Activated CD8-positive, alpha-beta memory T cell treated with anti-CD3 and anti-CD28 coated beads, Interleukin-2, amount 10 ng/mL, durations not matched to agents 7 days and 5 days (primary cell): Measurements from ENCODE around the gene FOXL1. TPM values are rescaled to one million over a fixed set of nuclear protein-coding genes. Genes with fewer than 3 reads are reported as not detected.

Experiments used
- ATAC-seq: fragments of 150-1000 bp; cut with Tn5 transposase; one replicate; pipeline ENCODE4 v1.10.0; 2021; ENCODE audit warnings: moderate library complexity
- CTCF ChIA-PET: fragments of 350-600 bp; sonication (Branson Sonifier 250); formaldehyde crosslinking; loops from one replicate; lab custom pipeline; 2021; ENCODE audit warnings: antibody characterized with exemption; lab: Charles Lee
- DNase-seq: peaks from one replicate; pipeline ENCODE4 v3.0.0-alpha.2; 2020
- H3K27ac Mint-ChIP-seq: one replicate; pipeline ENCODE4 v1.8.0; 2021; ENCODE audit warnings: mild to moderate bottlenecking, mixed read lengths
- H3K27me3 Mint-ChIP-seq: one replicate; pipeline ENCODE4 v1.8.0; 2021; ENCODE audit warnings: mixed read lengths
- H3K36me3 Mint-ChIP-seq: one replicate; pipeline ENCODE4 v1.8.0; 2021; ENCODE audit warnings: mild to moderate bottlenecking, mixed read lengths
- H3K4me1 Mint-ChIP-seq: one replicate; pipeline ENCODE4 v1.8.0; 2021; ENCODE audit warnings: mixed read lengths
- H3K4me3 Mint-ChIP-seq: one replicate; pipeline ENCODE4 v1.8.0; 2021; ENCODE audit warnings: mild to moderate bottlenecking, moderate library complexity, mixed read lengths
- H3K9me3 Mint-ChIP-seq: one replicate; pipeline ENCODE4 v1.8.0; 2022; ENCODE audit warnings: low read depth, mixed read lengths
- total RNA-seq, 2 experiments: library from RNA; stranded (reverse); gene quantifications; one replicate each; pipeline ENCODE4 v1.2.3, GENCODE V29; 2021

FOXL1 gene
- total RNA-seq, 2 experiments from 2014 or later, result not detected

DNA sequence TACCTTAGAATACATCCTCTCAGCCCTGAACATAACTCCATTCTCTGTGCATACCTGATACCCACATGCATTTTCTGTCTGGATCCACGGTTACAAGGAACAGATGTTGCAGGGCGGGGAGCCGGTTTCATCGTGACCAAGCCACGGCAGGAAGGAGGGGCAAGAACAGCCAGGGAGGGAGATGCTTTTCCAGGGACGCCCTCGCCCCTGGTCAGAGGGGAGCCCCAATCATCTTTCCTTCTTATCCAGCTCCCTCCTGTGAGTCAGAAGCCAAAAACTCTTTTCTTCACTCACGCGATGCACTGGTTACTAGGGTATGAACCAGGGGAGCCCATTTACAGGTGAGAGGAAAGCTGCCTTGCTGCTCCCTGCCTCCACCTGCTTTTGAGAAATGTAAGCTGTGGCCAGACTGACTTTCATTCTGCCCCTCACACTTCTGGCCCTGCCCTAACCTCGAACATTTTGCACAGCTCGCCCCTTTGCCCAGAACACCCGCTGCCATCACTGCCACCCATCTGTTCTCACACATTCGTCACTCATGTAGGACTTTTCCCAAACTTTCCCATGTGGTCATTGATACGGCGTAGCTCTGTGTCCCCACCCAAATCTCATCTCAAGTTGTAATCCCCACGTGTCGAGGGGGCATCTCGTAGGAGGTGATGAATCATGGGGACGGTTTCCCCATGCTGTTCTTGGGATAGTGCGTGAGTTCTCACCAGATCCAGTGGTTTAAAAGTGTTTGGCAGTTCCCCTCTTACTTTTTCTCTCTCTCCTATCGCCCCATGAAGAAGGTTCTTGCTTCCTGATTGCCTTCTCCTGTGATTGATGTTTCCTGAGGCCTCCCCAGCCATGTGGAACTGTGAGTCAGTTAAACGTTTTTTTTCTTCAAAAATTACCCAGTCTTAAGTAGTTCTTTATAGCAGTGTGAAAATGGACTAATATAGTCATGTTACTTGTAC is 20.5 kb downstream of the FOXL1 start:
- Mint-ChIP-seq H3K4me3 (no peak overlapping the region), H3K27me3 (peaks cover 31% of the 10 kb centered on the region), H3K4me1 (no peaks in the 10 kb centered on the region), H3K36me3 (no peaks in the 10 kb centered on the region), H3K27ac (no peak overlapping the region), H3K9me3 (no peaks in the 10 kb centered on the region)
- CTCF ChIA-PET, result no interaction called here
- ATAC-seq, result no peak
- DNase-seq, result no peak

DNA sequence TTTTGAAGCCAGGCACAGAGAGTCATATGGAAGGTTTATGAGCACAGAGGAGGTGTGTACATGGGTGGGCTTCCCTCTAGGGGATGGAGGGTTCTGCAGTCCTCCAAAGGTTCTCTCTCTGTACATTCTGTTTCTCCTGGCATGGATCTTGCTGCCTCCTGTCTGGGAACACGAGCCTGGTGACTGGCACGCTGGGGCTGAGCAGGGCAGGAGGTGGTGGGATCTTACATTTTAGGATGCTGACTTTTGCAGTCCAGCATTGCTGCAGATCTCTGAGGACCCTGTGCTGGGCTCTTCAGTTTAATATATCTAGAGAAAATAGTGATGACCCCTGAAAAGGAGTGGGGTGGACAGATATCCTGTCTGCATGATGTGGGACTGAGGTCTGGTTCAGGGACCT is 23.0 kb downstream of the FOXL1 start:
- Mint-ChIP-seq H3K9me3 (no peaks in the 10 kb centered on the region), H3K36me3 (no peaks in the 10 kb centered on the region), H3K4me1 (peaks cover 5% of the 10 kb centered on the region), H3K27ac (no peak overlapping the region), H3K4me3 (no peak overlapping the region), H3K27me3 (peaks cover 29% of the 10 kb centered on the region)
- CTCF ChIA-PET, result no interaction called here
- DNase-seq (no peak), ATAC-seq (no peak)

DNA sequence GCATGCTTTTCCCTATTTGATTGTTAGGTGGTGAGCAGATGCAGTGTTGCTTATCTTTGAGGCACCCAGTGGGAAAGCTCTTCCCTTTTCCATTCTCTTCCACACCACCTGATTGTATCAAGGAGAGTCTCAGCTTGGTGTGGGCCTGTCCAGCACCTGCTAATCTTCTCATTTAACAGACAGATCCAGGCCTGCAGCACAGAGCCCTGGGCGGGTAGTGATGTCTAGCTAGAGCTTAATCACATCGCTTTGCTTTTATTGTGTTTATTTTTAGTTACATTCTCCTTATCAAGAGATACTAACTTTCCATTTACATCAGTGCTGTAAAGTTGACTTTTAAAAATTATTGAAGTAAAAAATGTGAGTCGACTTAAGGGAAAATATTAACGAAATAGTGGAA is 24.2 kb downstream of the FOXL1 start:
- ATAC-seq (no peak), DNase-seq (no peak)
- Mint-ChIP-seq H3K36me3 (no peaks in the 10 kb centered on the region), H3K4me3 (no peak overlapping the region), H3K27me3 (peaks cover 29% of the 10 kb centered on the region), H3K27ac (no peak overlapping the region), H3K9me3 (no peaks in the 10 kb centered on the region), H3K4me1 (peaks cover 5% of the 10 kb centered on the region)
- CTCF ChIA-PET, result interaction anchor here (1.0 kb wide), 1 partner anchor 9 kb away, joined by 3 read pairs; no protein-coding TSS in a partner anchor

DNA sequence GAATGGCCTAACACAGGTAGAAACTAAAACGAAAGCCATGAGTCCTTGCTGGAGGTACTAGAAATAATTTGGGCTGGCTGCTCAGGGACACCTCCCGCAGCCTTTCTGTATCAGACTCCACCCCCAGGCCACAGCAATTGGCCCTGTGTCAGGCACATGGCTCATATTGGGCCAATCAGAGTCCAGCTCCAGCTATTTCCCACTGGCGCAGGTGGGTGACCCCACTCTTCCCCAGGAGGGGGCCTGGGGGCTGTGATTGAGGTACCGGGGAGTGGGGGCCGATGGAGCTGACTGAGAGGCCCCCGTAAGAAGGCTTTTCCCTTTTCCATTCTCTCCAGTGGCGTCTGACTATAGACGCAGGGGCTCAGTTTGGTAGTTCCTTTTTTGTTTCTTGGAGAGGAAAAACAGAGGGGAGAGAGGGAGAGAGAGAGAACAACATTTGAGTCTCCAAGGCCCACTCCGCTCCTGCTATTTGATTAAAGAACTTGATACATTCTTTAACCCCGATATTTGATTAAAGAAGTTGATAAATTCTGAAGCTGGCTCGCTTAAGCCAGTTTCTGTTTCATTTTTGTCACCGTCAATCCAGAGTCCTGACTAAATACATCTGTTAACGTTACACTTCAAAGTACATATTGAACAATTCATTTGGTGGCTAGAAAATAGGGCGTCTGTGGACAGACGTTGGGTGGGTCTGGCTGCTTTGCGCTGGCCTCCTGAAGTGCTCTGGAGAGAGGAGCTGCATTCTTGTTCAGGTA is 26.3 kb downstream of the FOXL1 start:
- ATAC-seq (peak; percentile 99), DNase-seq (peak; percentile 71)
- peaks cover 17% of the 10 kb centered on the region for H3K27me3 Mint-ChIP-seq
- H3K27ac Mint-ChIP-seq, result peak overlapping the region; percentile 64
- H3K4me3 Mint-ChIP-seq, result peak overlapping the region; percentile 68
- peaks cover 5% of the 10 kb centered on the region for H3K4me1 Mint-ChIP-seq
- no peaks in the 10 kb centered on the region for H3K36me3 Mint-ChIP-seq
- CTCF ChIA-PET, result interaction anchor here (0.7 kb wide), 1 partner anchor 29 kb away, joined by 3 read pairs; no protein-coding TSS in a partner anchor
- no peaks in the 10 kb centered on the region for H3K9me3 Mint-ChIP-seq

DNA sequence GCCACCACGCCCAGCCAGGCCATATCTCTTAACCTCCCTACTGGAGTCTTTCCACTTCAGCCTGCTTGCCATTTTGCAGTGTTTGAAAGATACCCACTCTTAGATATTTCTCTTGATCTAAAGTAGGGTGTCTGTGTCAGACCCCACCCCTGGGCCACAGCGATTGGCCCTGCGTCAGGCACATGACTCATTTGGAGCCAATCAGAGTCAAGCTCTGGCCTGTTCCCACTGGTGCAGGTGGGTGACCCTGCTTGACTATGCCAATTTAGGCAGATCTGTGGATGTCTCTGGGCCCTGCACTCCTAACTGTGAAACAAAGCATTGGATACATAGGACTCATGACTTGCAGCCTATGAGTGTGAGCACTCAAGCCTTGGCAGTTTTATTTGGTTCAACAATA is 27.6 kb downstream of the FOXL1 start:
- peaks cover 9% of the 10 kb centered on the region for H3K27me3 Mint-ChIP-seq
- no peak overlapping the region for H3K4me3 Mint-ChIP-seq
- no peaks in the 10 kb centered on the region for H3K36me3 Mint-ChIP-seq
- CTCF ChIA-PET, result no interaction called here
- H3K4me1 Mint-ChIP-seq, result peaks cover 5% of the 10 kb centered on the region
- no peak for ATAC-seq
- DNase-seq, result no peak
- no peak overlapping the region for H3K27ac Mint-ChIP-seq
- H3K9me3 Mint-ChIP-seq, result no peaks in the 10 kb centered on the region

DNA sequence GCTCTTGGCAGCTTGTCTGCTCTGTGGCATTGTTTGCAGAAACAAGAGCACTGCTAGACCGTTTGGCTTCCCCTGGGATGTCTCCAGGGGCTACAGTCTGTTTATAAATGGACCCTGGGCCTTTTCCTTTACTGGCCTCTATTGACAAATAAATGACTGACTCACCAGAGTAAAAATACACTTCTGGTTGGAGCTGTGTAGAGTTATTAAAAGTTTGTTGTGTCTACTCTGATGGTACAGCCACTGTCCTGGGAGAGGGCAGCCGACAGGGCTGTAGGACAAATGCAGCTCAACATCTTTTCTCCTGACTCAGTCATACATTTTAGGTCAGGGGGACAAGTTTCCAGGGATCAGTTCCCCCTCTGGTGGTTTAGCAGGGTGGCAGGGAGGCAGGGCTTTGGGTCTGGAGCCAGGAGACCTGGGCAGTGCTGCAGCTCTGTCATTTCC is 30.0 kb downstream of the FOXL1 start:
- H3K4me1 Mint-ChIP-seq, result peaks cover 5% of the 10 kb centered on the region
- no peaks in the 10 kb centered on the region for H3K36me3 Mint-ChIP-seq
- peaks cover 2% of the 10 kb centered on the region for H3K27me3 Mint-ChIP-seq
- DNase-seq, result no peak
- no peak overlapping the region for H3K4me3 Mint-ChIP-seq
- CTCF ChIA-PET, result no interaction called here
- ATAC-seq, result no peak
- no peak overlapping the region for H3K27ac Mint-ChIP-seq
- no peaks in the 10 kb centered on the region for H3K9me3 Mint-ChIP-seq

DNA sequence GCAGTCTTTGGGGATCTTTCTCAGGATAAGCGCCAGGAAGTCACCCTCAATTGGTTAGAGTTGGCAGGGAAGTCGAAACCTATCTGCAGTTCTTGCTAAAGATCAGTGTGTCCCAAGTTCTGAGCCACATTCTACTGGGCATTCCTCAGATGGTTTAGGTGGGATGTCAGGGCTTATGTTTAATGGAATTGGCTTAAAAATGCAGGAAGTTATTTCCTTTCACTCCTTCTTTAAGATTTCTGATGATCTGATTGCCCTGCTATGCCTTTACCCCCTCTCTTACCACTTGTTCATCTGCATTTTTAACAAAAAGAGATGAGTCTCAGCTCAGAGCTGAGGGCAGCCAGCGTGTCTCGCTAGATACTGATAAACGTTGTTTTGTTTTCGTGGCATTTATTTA is 30.8 kb downstream of the FOXL1 start:
- CTCF ChIA-PET, result no interaction called here
- ATAC-seq, result no peak
- Mint-ChIP-seq H3K4me3 (no peak overlapping the region), H3K36me3 (no peaks in the 10 kb centered on the region), H3K27me3 (peaks cover 2% of the 10 kb centered on the region), H3K9me3 (no peaks in the 10 kb centered on the region), H3K27ac (no peak overlapping the region), H3K4me1 (peaks cover 5% of the 10 kb centered on the region)
- DNase-seq, result no peak

DNA sequence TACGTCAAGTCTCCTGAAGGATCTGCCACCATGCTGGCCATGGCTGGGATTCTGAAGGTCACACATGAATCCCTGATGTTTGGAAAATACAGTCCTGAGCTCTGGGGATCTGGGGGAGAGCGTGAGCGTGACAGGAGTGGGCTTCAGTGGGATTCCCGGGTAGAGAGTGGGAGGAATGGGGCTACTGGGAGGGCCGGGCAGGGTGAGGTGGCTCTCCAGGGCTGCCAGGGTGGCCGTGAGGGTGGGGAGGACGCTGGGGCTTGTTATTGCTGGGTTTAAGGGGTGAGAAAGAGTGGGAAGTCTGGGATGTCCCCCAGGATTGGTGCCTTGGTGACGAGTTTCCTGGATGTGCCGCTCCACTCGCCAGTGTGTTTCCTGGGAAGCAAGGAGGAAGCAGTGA is 31.3 kb downstream of the FOXL1 start:
- Mint-ChIP-seq H3K4me3 (no peak overlapping the region), H3K9me3 (no peaks in the 10 kb centered on the region), H3K27ac (no peak overlapping the region), H3K4me1 (peaks cover 5% of the 10 kb centered on the region), H3K27me3 (no peaks in the 10 kb centered on the region), H3K36me3 (no peaks in the 10 kb centered on the region)
- no peak for ATAC-seq
- DNase-seq, result no peak
- CTCF ChIA-PET, result no interaction called here

DNA sequence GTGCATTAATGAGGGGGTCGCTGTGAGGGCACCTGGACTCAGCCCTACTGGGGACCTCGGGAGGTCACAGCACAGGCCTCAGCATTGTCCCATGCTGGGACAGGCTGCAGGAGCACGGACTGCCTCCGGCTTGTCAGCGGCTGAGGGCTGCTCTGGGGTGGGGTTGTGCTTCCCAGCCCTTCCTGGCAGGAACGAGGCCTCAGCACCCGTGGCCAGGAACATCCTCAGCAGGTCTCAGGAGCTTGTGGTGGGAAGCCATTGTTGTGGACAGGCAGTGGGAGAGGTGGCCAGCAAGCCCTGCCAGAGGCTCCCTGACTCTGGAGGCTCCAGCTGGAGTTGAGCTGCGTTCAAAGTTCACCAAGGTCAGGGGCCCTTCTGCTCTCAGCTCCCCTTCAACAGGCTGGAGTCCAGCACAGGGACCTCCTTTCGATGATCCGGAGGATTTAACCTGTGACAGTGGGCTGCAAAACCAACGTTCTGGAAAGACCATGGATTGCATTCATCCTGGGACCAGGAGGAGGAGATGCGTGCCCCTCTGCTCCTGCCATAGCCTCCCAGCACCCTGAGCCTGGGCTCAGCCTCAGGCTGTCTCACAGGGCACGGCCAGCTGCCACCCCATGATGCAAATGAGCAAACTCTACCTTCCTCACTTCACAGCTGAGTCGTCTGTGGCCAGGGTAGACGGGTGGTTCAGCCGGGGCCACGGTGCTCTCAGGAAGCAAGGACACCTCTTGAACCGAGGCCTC is 32.6 kb downstream of the FOXL1 start:
- Mint-ChIP-seq H3K36me3 (no peaks in the 10 kb centered on the region), H3K4me3 (no peak overlapping the region), H3K9me3 (no peaks in the 10 kb centered on the region), H3K27me3 (no peaks in the 10 kb centered on the region), H3K27ac (no peak overlapping the region), H3K4me1 (no peaks in the 10 kb centered on the region)
- CTCF ChIA-PET, result no interaction called here
- no peak for ATAC-seq
- no peak for DNase-seq

DNA sequence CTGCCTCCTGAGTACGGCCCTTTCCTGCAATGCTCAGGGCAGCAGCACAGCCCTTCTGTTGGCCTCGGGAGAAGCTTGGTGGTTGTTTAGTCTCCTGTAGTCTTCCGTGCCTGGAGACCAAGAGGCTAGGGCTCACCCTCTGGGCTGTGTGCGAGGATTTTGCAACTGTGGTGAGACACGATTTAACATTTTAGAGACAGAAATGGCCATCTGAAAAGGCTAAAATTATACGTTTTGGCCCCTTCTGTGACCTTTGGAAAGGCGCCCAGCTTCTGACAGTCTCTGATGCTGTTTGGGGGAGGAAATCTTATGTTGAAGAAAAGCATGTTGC is 33.1 kb downstream of the FOXL1 start:
- Mint-ChIP-seq H3K4me3 (no peak overlapping the region), H3K9me3 (no peaks in the 10 kb centered on the region), H3K27me3 (no peaks in the 10 kb centered on the region), H3K36me3 (no peaks in the 10 kb centered on the region), H3K27ac (no peak overlapping the region), H3K4me1 (no peaks in the 10 kb centered on the region)
- DNase-seq (no peak), ATAC-seq (no peak)
- CTCF ChIA-PET, result no interaction called here

DNA sequence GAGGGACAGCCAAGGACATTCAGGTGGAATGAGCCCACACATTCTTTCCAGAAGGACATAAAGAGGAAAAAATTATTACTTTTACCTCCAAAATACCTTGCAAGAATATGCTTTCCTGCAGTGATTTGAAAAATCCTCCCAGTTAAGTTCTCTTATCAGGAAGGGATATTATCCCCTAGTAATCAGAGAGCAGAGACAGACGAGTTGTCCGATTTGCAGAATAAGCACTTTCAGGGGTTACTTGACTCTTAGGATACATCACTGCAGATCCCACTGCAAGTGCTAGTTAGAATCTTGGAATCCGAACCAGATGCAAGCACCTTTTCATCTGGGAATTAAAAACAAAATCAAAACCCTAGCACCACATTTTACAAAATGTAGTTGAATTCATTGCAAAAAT is 33.6 kb downstream of the FOXL1 start:
- no peak overlapping the region for H3K27ac Mint-ChIP-seq
- CTCF ChIA-PET, result no interaction called here
- H3K4me3 Mint-ChIP-seq, result no peak overlapping the region
- no peaks in the 10 kb centered on the region for H3K9me3 Mint-ChIP-seq
- H3K27me3 Mint-ChIP-seq, result no peaks in the 10 kb centered on the region
- no peaks in the 10 kb centered on the region for H3K36me3 Mint-ChIP-seq
- H3K4me1 Mint-ChIP-seq, result no peaks in the 10 kb centered on the region
- DNase-seq (no peak), ATAC-seq (no peak)

DNA sequence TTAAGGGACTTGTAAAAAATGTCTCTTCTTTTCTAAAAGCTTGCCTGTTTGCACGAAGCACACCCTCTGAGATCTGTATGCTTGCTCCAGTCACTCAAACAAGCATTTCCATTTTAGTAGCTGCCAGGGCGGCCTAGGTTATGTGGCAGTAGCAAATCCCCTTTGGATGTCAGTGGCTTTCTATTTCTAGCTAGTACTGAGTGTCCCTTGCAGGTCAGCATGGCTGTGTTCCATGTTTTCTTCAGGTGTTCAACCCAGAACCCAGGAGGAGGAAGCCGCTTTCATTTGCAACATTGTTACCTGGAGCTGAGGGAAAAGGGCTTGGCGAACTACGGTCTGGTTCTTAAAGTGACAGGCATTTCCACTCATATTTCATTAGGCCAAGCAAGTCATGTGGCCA is 36.4 kb downstream of the FOXL1 start:
- H3K4me3 Mint-ChIP-seq, result no peak overlapping the region
- DNase-seq (no peak), ATAC-seq (no peak)
- H3K4me1 Mint-ChIP-seq, result no peaks in the 10 kb centered on the region
- no peak overlapping the region for H3K27ac Mint-ChIP-seq
- H3K9me3 Mint-ChIP-seq, result no peaks in the 10 kb centered on the region
- H3K27me3 Mint-ChIP-seq, result no peaks in the 10 kb centered on the region
- no peaks in the 10 kb centered on the region for H3K36me3 Mint-ChIP-seq
- CTCF ChIA-PET, result no interaction called here

DNA sequence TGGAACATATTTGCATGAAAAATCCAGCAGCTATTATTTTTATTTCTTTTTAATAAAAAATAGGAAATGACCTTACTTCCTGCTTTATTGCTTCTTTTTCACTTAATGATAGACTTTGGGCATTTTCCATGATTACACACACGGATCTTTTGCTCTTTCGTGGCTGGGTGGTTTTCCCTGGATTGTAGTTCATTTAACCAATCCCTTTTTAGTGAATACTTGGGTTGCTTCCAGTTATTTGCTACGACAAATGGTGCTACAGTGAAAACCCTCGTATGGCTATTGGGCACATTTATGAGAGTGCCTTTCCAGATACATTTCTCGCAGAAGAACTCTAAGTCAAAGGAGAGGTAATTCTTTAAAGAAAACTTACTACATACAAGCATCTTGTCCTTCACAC is 38.6 kb downstream of the FOXL1 start:
- H3K9me3 Mint-ChIP-seq, result no peaks in the 10 kb centered on the region
- H3K36me3 Mint-ChIP-seq, result no peaks in the 10 kb centered on the region
- no peak overlapping the region for H3K4me3 Mint-ChIP-seq
- no peaks in the 10 kb centered on the region for H3K4me1 Mint-ChIP-seq
- DNase-seq (no peak), ATAC-seq (no peak)
- CTCF ChIA-PET, result no interaction called here
- no peak overlapping the region for H3K27ac Mint-ChIP-seq
- no peaks in the 10 kb centered on the region for H3K27me3 Mint-ChIP-seq
